DOHH2 (cell line): Measurements from ENCODE around the gene PRDM16.

ENCODE experiments used
- CTCF ChIP-seq: fragments of 200-600 bp; sonication (generic); IDR thresholded peaks from one replicate; pipeline ENCODE4 v1.5.1; 2014; ENCODE audit warnings: antibody characterized with exemption, mild to moderate bottlenecking, low read depth, low read length; ENCODE audit not compliant: poor library complexity, severe bottlenecking
- EZH2phosphoT487 ChIP-seq: fragments of 200-600 bp; sonication (generic); IDR thresholded peaks from 2 replicates; pipeline ENCODE4 v1.6.1; 2017; ENCODE audit warnings: borderline replicate concordance, mild to moderate bottlenecking, antibody characterized with exemption, low read length, moderate library complexity, mixed read lengths

DNA sequence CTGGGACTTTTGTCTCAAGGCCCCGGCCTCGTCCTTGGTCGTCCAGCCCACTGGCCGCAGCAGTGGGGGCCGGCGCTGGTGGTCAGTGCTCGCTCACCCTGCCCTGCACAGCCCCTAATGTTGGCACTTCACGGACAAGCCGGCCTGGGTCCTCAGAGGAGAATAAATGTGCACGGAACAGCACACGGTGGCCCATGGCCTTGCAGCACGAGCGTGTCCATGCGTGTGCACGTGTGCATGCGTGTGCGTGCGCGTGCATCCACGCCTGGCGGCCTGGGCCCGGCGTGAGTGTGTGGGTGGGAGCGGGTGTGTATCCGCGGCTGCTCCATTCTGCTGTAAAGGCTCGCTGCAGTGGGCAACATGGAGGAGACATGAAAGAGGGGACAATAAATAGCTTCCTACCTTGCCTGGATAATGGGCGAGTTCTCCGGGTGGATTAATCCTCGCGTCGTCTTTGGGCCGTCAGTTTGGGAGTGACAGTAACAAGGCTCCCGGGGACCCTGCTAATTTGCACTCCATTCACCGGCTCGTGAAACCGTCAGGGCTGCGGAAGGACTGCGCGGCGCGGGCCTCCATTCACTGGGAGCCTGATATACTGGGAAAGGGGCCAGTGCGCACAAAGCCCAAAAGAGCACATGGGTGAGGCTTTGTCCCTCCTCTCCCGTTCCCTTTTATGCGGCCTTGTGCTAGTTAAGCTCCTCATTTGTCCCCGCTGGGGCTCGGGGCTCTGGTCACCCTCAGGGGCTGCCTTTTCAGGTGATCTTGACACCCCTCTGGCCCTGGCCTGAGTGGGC is 142.8 kb downstream of the PRDM16 start:
- TF ChIP-seq EZH2phosphoT487 = no peak
- TF ChIP-seq CTCF = no peak
